GM19372 (cell line): ENCODE measurements around the gene PIGH.
"Not testable (repeated sequence)": the region's sequence is repeated elsewhere in the genome, so short reads cannot be mapped to it uniquely, and the experiment has no call there.

Source experiments
- ATAC-seq: cut with Tn5 transposase; IDR thresholded peaks from one replicate; pipeline ENCODE4 v1.9.1; 2021; ENCODE audit warnings: mild to moderate bottlenecking, low read depth, moderate library complexity; ENCODE audit not compliant: unreplicated experiment

The PIGH gene

GRCh38 chr14:67555518-67556090 is 44.5 kb downstream of the PIGH start:
- no peak for ATAC-seq

GRCh38 chr14:67554341-67554740 is 45.7 kb downstream of the PIGH start:
- ATAC-seq = no peak

- ATAC-seq = no peak
Measured at GRCh38 chr14:67553547-67553946, 46.5 kb downstream of the PIGH start.

- no peak for ATAC-seq
Measured at GRCh38 chr14:67551940-67552339, 48.1 kb downstream of the PIGH start.

GRCh38 chr14:67551123-67551522 is 48.9 kb downstream of the PIGH start:
- no peak for ATAC-seq

GRCh38 chr14:67549734-67550133 is 50.3 kb downstream of the PIGH start:
- no peak for ATAC-seq

GRCh38 chr14:67547224-67547780 is 52.8 kb downstream of the PIGH start:
- no peak for ATAC-seq

- ATAC-seq = no peak
Measured at GRCh38 chr14:67544590-67544989, 55.5 kb downstream of the PIGH start.

GRCh38 chr14:67542620-67543019 is 57.4 kb downstream of the PIGH start:
- ATAC-seq = not testable (repeated sequence)

GRCh38 chr14:67541448-67542387 is 58.4 kb downstream of the PIGH start:
- ATAC-seq = no peak
